Parathyroid adenoma (tissue), 2 donors: Measurements from ENCODE around the gene ZNF135.

Experiments used
- H2AFZ ChIP-seq: fragments of 300-600 bp; sonication (generic); one replicate; pipeline ENCODE4 v1.7.0; 2017; ENCODE audit warnings: antibody characterized with exemption, mild to moderate bottlenecking
- H3K27ac ChIP-seq: fragments of 300-600 bp; sonication (generic); one replicate; pipeline ENCODE4 v1.7.0; 2017
- H3K27me3 ChIP-seq: fragments of 300-600 bp; sonication (generic); one replicate; pipeline ENCODE4 v1.7.0; 2017; ENCODE audit warnings: low read length; ENCODE audit not compliant: control insufficient read depth, insufficient read depth
- H3K36me3 ChIP-seq: fragments of 300-600 bp; sonication (generic); one replicate; pipeline ENCODE4 v1.7.0; 2017; ENCODE audit warnings: low read length; ENCODE audit not compliant: control insufficient read depth, insufficient read depth
- H3K4me1 ChIP-seq: fragments of 300-600 bp; sonication (generic); one replicate; pipeline ENCODE4 v1.7.0; 2017; ENCODE audit warnings: control low read depth
- H3K4me2 ChIP-seq: fragments of 300-600 bp; sonication (generic); one replicate; pipeline ENCODE4 v1.7.0; 2017; ENCODE audit warnings: low read length
- H3K4me3 ChIP-seq: fragments of 300-600 bp; sonication (generic); one replicate; pipeline ENCODE4 v1.7.0; 2017; ENCODE audit warnings: low read depth, low read length
- H3K79me2 ChIP-seq: fragments of 300-600 bp; sonication (generic); one replicate; pipeline ENCODE4 v1.7.0; 2017; ENCODE audit warnings: control low read depth
- H3K9ac ChIP-seq: fragments of 300-600 bp; sonication (generic); one replicate; pipeline ENCODE4 v1.7.0; 2017; ENCODE audit warnings: mild to moderate bottlenecking
- H3K9me3 ChIP-seq: fragments of 300-600 bp; sonication (generic); one replicate; pipeline ENCODE4 v1.7.0; 2017; ENCODE audit warnings: low read length; ENCODE audit not compliant: control insufficient read depth
- CTCF ChIP-seq: fragments of 300-600 bp; sonication (generic); IDR thresholded peaks from one replicate; pipeline ENCODE4 v1.7.0; 2017; ENCODE audit warnings: antibody characterized with exemption, mild to moderate bottlenecking
- donor health status: primary hyperparathyroidism.

ZNF135 gene

DNA sequence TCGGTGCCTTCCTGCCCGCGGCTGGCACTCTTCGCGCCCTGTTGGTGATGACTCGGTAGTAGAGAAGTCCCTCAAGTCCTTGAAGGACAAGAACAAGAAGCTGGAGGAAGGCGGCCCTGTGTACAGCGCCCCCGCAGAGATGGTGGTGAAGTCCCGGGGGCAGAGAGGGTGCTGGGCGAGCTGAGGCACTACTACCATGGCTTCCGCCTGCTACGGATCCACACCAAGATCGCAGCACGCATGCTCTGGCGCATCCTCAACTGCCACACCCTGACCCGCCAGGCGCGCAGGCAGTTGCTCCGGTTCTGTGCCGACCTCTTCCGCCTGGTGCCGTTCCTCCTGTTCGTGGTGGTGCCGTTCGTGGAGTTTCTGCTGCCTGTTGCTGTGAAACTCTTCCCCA, 14.2 kb upstream of the ZNF135 start:
- TF ChIP-seq CTCF: no peak
- Histone ChIP-seq H3K27me3 (no peaks in the 10 kb centered on the region), H2AFZ (no peak overlapping the region), H3K4me3 (no peak overlapping the region), H3K4me2 (no peak overlapping the region), H3K9me3 (no peaks in the 10 kb centered on the region), H3K36me3 (no peaks in the 10 kb centered on the region), H3K79me2 (no peaks in the 10 kb centered on the region), H3K4me1 (no peaks in the 10 kb centered on the region), H3K9ac (no peak overlapping the region), H3K27ac (no peak overlapping the region)

- TF ChIP-seq CTCF: no peak
- Histone ChIP-seq H3K9me3 (no peaks in the 10 kb centered on the region), H3K79me2 (no peaks in the 10 kb centered on the region)
These were observed 13.6 kb upstream of the ZNF135 start for GRCh38 chr19:58045411-58046050.

GRCh38 chr19:58046856-58047255, 12.2 kb upstream of the ZNF135 start:
- Histone ChIP-seq H3K9ac (no peak overlapping the region), H3K4me3 (no peak overlapping the region), H2AFZ (no peak overlapping the region), H3K4me1 (no peaks in the 10 kb centered on the region), H3K27ac (no peak overlapping the region), H3K36me3 (no peaks in the 10 kb centered on the region), H3K79me2 (no peaks in the 10 kb centered on the region), H3K9me3 (no peaks in the 10 kb centered on the region), H3K4me2 (no peak overlapping the region), H3K27me3 (no peaks in the 10 kb centered on the region)
- no peak for TF ChIP-seq CTCF

More at GRCh38 chr19:58045411-58046050, 13.6 kb upstream of the ZNF135 start:
- H3K4me2 ChIP-seq: no peak overlapping the region
- no peak overlapping the region for H3K27ac ChIP-seq
- no peaks in the 10 kb centered on the region for H3K36me3 ChIP-seq
- H3K9ac ChIP-seq: no peak overlapping the region
- H3K27me3 ChIP-seq: no peaks in the 10 kb centered on the region
- H3K4me3 ChIP-seq: no peak overlapping the region
- H2AFZ ChIP-seq: no peak overlapping the region
- H3K4me1 ChIP-seq: no peaks in the 10 kb centered on the region

- Histone ChIP-seq H3K4me3 (no peak overlapping the region), H3K4me1 (no peaks in the 10 kb centered on the region), H3K79me2 (no peaks in the 10 kb centered on the region), H3K4me2 (no peak overlapping the region), H3K27ac (no peak overlapping the region), H2AFZ (no peak overlapping the region), H3K36me3 (no peaks in the 10 kb centered on the region), H3K27me3 (no peaks in the 10 kb centered on the region), H3K9me3 (no peaks in the 10 kb centered on the region), H3K9ac (no peak overlapping the region)
- no peak for TF ChIP-seq CTCF
These were observed 11.4 kb upstream of the ZNF135 start for GRCh38 chr19:58047672-58048071.

- Histone ChIP-seq H3K9me3 (no peaks in the 10 kb centered on the region), H3K36me3 (no peaks in the 10 kb centered on the region), H3K4me3 (no peak overlapping the region), H3K27me3 (no peaks in the 10 kb centered on the region), H3K79me2 (no peaks in the 10 kb centered on the region), H3K27ac (no peak overlapping the region), H2AFZ (no peak overlapping the region), H3K9ac (no peak overlapping the region), H3K4me2 (no peak overlapping the region), H3K4me1 (no peaks in the 10 kb centered on the region)
- TF ChIP-seq CTCF: no peak
These were observed 6.8 kb upstream of the ZNF135 start for GRCh38 chr19:58052256-58052655.
